Keratinocyte (primary cell): ENCODE results near the gene MCF2. TPM values are rescaled to one million over a fixed set of nuclear protein-coding genes. Genes with fewer than 3 reads are reported as not detected.

Source experiments
- DNase-seq: peaks from one replicate; pipeline ENCODE4 v3.0.0-alpha.2; 2011; ENCODE audit warnings: low read depth, missing footprints, low spot score
- FAIRE-seq: peaks from 2 replicates; lab custom pipeline; 2011; peaks lifted over from hg19 to GRCh38; lab: Jason Lieb, UNC
- H2AFZ ChIP-seq: 2 replicates; pipeline ENCODE4 v1.6.0; 2012; ENCODE audit warnings: low read length, control low read depth, inconsistent platforms; ENCODE audit not compliant: control insufficient read depth
- H3K27ac ChIP-seq: 2 replicates; pipeline ENCODE4 v1.5.1; 2011; ENCODE audit warnings: low read length; ENCODE audit not compliant: control insufficient read depth, insufficient read depth
- H3K27me3 ChIP-seq: 3 replicates; pipeline ENCODE4 v1.6.0; 2011; ENCODE audit warnings: low read length; ENCODE audit not compliant: control insufficient read depth, insufficient read depth; ENCODE audit errors: extremely low read depth
- H3K36me3 ChIP-seq, 2 experiments: 2 replicates in 1 of 2; 3 replicates in 1 of 2; pipeline ENCODE4 v1.5.1; 2011; ENCODE audit warnings: low read length in 2 of 2, mild to moderate bottlenecking in 1 of 2; ENCODE audit not compliant: control insufficient read depth in 2 of 2, insufficient read depth in 2 of 2; ENCODE audit errors: extremely low read depth in 1 of 2
- H3K4me1 ChIP-seq: 3 replicates; pipeline ENCODE4 v1.5.1; 2011; ENCODE audit warnings: low read length; ENCODE audit not compliant: control insufficient read depth, insufficient read depth; ENCODE audit errors: extremely low read depth
- H3K4me2 ChIP-seq: 3 replicates; pipeline ENCODE4 v1.6.0; 2011; ENCODE audit warnings: low read depth, low read length; ENCODE audit not compliant: control insufficient read depth, insufficient read depth; ENCODE audit errors: extremely low read depth
- H3K4me3 ChIP-seq, 3 experiments: fragments of 200-600 bp in 1 of 3; sonication (generic) in 1 of 3; 2 replicates in 2 of 3; 3 replicates in 1 of 3; pipeline ENCODE4 v1.5.1; 2011 to 2016; ENCODE audit warnings: low read length in 3 of 3, mild to moderate bottlenecking in 3 of 3, control low read depth in 2 of 3, inconsistent platforms in 1 of 3, low read depth in 1 of 3, mixed read lengths in 1 of 3, mixed run types in 1 of 3, moderate library complexity in 1 of 3; ENCODE audit not compliant: control insufficient read depth in 2 of 3, insufficient read depth in 2 of 3; ENCODE audit errors: extremely low read depth in 1 of 3
- H3K79me2 ChIP-seq: 2 replicates; pipeline ENCODE4 v1.6.0; 2012; ENCODE audit warnings: low read length; ENCODE audit not compliant: control insufficient read depth, insufficient read depth
- H3K9ac ChIP-seq: 3 replicates; pipeline ENCODE4 v1.6.0; 2011; ENCODE audit warnings: low read length; ENCODE audit not compliant: control insufficient read depth, insufficient read depth; ENCODE audit errors: extremely low read depth
- H3K9me1 ChIP-seq: 3 replicates; pipeline ENCODE4 v1.6.0; 2011; ENCODE audit warnings: low read length; ENCODE audit not compliant: control insufficient read depth, insufficient read depth; ENCODE audit errors: extremely low read depth
- H3K9me3 ChIP-seq: 2 replicates; pipeline ENCODE4 v1.5.1; 2012; ENCODE audit warnings: low read depth, low read length; ENCODE audit not compliant: control insufficient read depth
- H4K20me1 ChIP-seq: 3 replicates; pipeline ENCODE4 v1.6.0; 2011; ENCODE audit warnings: low read length; ENCODE audit not compliant: control insufficient read depth, insufficient read depth; ENCODE audit errors: extremely low read depth
- EZH2 ChIP-seq: IDR thresholded peaks from one replicate; pipeline ENCODE4 v1.6.1; 2012; ENCODE audit warnings: inconsistent platforms, mild to moderate bottlenecking, low read length, moderate library complexity
- dilution Hi-C: fragments of 300-500 bp; cut with MboI; formaldehyde crosslinking; loops from one replicate; pipeline ENCODE4 v1.7.0; 2020; ENCODE audit warnings: low sequenced_read_pairs; ENCODE audit not compliant: extremely low pct_ligation_motif_present
- polyA plus RNA-seq, 5 experiments: library from polyadenylated mRNA; depleted of rRNA in 3 of 5; stranded (reverse) in 3 of 5; stranded (forward) in 1 of 5; unstranded in 1 of 5; fragments of >200 nt; gene quantifications; 1 replicate in 1 of 5; 2 replicates in 3 of 5; 3 replicates in 1 of 5; pipeline versions ENCODE4 v1.2.1 to v1.2.3, GENCODE V29; 2011 to 2012; ENCODE audit warnings: missing spikeins in 2 of 5, low read depth in 1 of 5, low replicate concordance in 1 of 5
- TF ChIP-seq, protein P1 (sequence below), 3 experiments: IDR thresholded peaks in 1 of 3; conservative IDR thresholded peaks in 1 of 3; optimal IDR thresholded peaks in 1 of 3; 2 replicates in 2 of 3; 3 replicates in 1 of 3; pipeline versions ENCODE3 to v1.5.1; 2011; ENCODE audit warnings: low read length in 3 of 3, mild to moderate bottlenecking in 3 of 3, moderate library complexity in 2 of 3, control low read depth in 1 of 3, inconsistent platforms in 1 of 3; ENCODE audit not compliant: insufficient read depth in 2 of 3; ENCODE audit errors: extremely low read depth in 1 of 3

Gene MCF2
- polyA plus RNA-seq, 1 donor (not counting 4 experiments of a cell fraction or from before 2014, with no cell fraction given) = 0.75 TPM

DNA sequence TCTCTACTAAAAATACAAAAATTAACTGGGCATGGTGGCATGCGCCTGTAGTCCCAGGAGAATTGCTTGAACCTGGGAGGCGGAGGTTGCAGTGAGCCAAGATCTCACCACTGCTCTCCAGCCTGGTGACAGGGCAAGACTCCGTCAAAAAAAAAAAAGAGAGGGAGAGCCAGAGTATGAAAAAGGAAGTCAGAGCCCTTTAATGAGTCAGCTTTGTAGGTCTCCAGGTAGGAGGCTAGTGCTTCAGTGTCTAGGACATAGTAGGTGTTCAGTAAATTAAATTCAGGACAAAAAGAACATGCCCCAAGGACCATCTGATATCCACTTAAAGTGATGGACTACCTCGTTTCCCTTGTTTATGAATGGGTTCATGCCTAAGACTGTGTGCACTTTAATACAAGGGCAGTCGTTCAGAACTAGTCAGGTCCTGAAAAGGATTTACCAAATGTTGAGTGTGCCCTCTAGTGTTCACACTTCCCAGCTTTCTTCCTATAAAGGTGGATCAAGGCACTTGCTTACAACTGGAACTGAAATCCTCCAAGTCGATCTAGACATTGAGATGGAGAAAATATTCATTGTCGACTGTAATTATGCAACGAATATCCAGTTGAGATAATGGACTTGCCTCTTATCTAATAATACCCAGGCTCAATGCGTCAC is 148.5 kb downstream of the MCF2 start:
- no peak overlapping the region for H3K4me2 ChIP-seq
- H3K4me1 ChIP-seq = no peaks in the 10 kb centered on the region
- H3K27me3 ChIP-seq = no peaks in the 10 kb centered on the region
- H3K9me1 ChIP-seq = no peaks in the 10 kb centered on the region
- FAIRE-seq = peak; percentile 46
- no peaks in the 10 kb centered on the region for H3K9me3 ChIP-seq
- no peaks in the 10 kb centered on the region for H3K36me3 ChIP-seq
- no peak for DNase-seq
- no peaks in the 10 kb centered on the region for H4K20me1 ChIP-seq
- dilution Hi-C loops = no loop called here
- H3K27ac ChIP-seq = no peak overlapping the region
- no peak overlapping the region for H2AFZ ChIP-seq
- no peak overlapping the region for H3K4me3 ChIP-seq
- no peak overlapping the region for H3K9ac ChIP-seq
- no peak for TF ChIP-seq EZH2
- TF ChIP-seq, protein P1, sequence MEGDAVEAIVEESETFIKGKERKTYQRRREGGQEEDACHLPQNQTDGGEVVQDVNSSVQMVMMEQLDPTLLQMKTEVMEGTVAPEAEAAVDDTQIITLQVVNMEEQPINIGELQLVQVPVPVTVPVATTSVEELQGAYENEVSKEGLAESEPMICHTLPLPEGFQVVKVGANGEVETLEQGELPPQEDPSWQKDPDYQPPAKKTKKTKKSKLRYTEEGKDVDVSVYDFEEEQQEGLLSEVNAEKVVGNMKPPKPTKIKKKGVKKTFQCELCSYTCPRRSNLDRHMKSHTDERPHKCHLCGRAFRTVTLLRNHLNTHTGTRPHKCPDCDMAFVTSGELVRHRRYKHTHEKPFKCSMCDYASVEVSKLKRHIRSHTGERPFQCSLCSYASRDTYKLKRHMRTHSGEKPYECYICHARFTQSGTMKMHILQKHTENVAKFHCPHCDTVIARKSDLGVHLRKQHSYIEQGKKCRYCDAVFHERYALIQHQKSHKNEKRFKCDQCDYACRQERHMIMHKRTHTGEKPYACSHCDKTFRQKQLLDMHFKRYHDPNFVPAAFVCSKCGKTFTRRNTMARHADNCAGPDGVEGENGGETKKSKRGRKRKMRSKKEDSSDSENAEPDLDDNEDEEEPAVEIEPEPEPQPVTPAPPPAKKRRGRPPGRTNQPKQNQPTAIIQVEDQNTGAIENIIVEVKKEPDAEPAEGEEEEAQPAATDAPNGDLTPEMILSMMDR (optimal IDR thresholded peaks at IDR 0.05 in 1 of 3, IDR thresholded peaks at IDR 0.05 in 1 of 3, conservative IDR thresholded peaks at IDR 0.05 in 1 of 3; ENCODE audit: extremely low read depth in 1 of 3, insufficient read depth in 2 of 3, low read length in 3 of 3) = peak; percentile 45 to 62 (median 55)
- H3K79me2 ChIP-seq = no peaks in the 10 kb centered on the region

DNA sequence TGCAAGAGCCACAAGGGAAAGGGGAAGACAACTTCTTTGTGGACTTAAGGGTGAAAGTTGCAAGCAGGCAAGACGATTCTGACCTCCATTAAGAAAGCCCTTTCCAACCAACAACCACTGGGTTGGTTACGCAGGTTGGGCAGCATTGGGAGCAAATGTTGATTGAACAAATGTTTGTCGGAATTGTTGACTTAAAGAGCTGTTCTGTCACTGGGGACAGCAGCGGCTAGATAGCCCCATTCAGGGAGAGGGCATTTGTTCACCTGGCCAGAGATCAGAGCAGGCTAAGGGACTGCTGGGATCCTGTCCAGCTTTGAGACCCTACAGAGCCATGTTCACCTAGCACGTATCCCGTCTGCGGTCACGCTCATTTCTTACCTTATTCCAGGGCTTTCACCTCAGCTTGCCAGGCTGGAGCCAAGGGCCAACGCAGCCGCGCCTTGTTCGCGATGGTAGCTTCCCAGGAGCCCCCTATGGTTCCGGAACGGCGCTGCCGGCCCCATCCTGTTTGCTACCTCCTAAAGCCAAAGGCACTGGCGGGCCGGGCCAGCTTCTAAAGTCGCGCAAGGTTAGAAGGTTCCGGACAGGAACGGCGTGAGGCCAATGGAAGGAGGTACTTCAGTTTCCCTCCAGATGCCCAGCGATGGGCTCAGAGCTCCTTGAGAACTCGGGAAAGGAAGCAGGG is 152.8 kb downstream of the MCF2 start:
- dilution Hi-C loops = no loop called here
- FAIRE-seq = no peak

More for the DNA sequence above, 152.8 kb downstream of the MCF2 start:
- DNase-seq = no peak
- Histone ChIP-seq H3K9ac (no peak overlapping the region), H3K27me3 (no peaks in the 10 kb centered on the region), H3K4me3 (no peak overlapping the region), H3K27ac (no peak overlapping the region), H3K9me3 (no peaks in the 10 kb centered on the region), H2AFZ (no peak overlapping the region), H3K79me2 (no peaks in the 10 kb centered on the region), H3K9me1 (no peaks in the 10 kb centered on the region), H4K20me1 (no peaks in the 10 kb centered on the region), H3K36me3 (no peaks in the 10 kb centered on the region), H3K4me1 (no peaks in the 10 kb centered on the region), H3K4me2 (no peak overlapping the region)
- TF ChIP-seq EZH2 = no peak
- TF ChIP-seq, protein P1 (optimal IDR thresholded peaks at IDR 0.05 in 1 of 3, IDR thresholded peaks at IDR 0.05 in 1 of 3, conservative IDR thresholded peaks at IDR 0.05 in 1 of 3; ENCODE audit: extremely low read depth in 1 of 3, insufficient read depth in 2 of 3, low read length in 3 of 3) = no peak
